Measurements from ENCODE around the gene SULT1A1.
"Not testable (repeated sequence)": the region's sequence is repeated elsewhere in the genome, so short reads cannot be mapped to it uniquely, and the experiment has no call there.

The SULT1A1 gene

DNA sequence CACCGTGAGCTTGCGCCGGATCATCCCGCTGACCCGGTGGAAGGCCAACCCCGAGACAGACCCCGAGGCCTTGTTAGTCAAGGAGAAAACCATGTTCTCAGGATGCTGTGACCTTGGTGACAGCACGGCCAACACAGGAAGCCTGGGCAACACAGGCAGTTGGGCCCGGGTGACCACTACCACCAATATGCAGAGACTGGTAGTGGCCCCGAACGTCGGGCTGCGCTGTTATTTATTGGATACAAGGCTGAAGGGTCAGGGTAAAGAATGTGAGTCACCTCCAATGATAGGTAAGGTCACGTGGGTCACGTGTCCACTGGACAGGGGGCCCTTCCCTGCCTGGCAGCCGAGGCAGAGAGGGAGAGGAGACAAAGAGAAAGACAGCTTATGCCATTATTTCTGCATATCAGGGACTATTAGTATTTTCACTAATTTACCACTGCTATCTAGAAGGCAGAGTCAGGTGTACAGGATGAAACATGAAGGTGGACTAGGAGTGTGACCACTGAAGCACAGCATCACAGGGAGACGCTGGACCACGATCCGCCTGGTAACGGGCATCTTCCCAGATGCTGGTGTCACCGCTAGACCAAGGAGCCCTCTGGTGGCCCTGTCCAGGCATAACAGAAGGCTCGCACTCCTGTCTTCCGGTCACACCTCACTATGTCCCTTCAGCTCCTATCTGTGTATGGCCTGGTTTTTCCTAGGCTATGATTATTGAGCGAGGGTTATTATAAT lies 5.8 kb upstream of the SULT1A1 start:
- not testable (repeated sequence) for DNase-seq (ENCODE audit: low spot score in 2 of 2); H3K9me3 Mint-ChIP-seq; ATAC-seq (ENCODE audit: low read depth); H3K36me3 Mint-ChIP-seq; H3K4me3 Mint-ChIP-seq; H3K27me3 Mint-ChIP-seq
- Mint-ChIP-seq H3K27ac (peak overlapping the region; percentile 24), H3K4me1 (peaks cover 17% of the 10 kb centered on the region)

DNA sequence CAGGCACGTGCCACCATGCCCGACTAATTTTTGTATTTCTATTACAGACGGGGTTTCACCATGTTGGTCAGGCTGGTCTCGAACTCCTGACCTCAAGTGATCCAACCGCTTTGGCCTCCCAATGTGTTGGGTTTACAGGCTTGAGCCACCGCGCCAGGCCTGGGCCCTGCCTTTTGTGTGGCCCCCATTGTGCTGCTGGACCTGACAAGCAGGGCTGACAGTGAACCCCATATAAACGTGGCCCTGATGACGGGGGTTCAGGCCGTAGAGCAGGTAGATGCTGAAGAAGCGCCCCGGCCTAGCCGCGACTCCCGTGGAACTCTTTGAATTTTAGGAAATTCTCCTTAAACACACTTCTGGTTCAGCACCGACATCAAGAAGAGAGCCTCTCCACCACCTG lies 4.7 kb upstream of the SULT1A1 start:
- H3K27ac Mint-ChIP-seq, H3K4me3 Mint-ChIP-seq: not testable (repeated sequence)

DNA sequence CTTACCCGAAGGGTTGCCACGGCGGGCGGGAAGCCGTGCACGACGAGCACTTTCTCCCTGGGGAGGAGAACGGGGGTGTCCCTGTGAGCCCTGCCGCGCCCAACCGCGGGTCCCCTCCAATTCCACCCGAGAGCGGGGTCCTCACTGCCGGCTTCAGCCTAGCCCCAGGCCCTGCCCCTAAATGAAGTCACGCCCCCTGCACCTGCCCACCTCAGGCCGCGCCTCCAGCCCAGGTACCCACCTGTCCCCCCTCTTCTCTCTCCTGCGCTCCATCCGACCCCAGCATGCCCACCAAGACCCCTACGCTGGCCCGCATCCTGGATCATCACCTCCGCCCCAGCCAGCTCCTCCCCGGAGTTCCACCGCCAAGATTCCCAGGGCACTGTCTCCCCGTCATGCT lies 4.1 kb upstream of the SULT1A1 start:
- DNase-seq (ENCODE audit: low spot score in 2 of 2); H3K4me3 Mint-ChIP-seq; H3K9me3 Mint-ChIP-seq; H3K27me3 Mint-ChIP-seq; ATAC-seq (ENCODE audit: low read depth); H3K27ac Mint-ChIP-seq; H3K36me3 Mint-ChIP-seq: not testable (repeated sequence)
- H3K4me1 Mint-ChIP-seq, result peaks cover 17% of the 10 kb centered on the region

More for the DNA sequence above, 4.7 kb upstream of the SULT1A1 start:
- not testable (repeated sequence) for H3K36me3 Mint-ChIP-seq; H3K27me3 Mint-ChIP-seq; H3K9me3 Mint-ChIP-seq; DNase-seq (ENCODE audit: low spot score in 2 of 2); ATAC-seq (ENCODE audit: low read depth)
- peaks cover 17% of the 10 kb centered on the region for H3K4me1 Mint-ChIP-seq

DNA sequence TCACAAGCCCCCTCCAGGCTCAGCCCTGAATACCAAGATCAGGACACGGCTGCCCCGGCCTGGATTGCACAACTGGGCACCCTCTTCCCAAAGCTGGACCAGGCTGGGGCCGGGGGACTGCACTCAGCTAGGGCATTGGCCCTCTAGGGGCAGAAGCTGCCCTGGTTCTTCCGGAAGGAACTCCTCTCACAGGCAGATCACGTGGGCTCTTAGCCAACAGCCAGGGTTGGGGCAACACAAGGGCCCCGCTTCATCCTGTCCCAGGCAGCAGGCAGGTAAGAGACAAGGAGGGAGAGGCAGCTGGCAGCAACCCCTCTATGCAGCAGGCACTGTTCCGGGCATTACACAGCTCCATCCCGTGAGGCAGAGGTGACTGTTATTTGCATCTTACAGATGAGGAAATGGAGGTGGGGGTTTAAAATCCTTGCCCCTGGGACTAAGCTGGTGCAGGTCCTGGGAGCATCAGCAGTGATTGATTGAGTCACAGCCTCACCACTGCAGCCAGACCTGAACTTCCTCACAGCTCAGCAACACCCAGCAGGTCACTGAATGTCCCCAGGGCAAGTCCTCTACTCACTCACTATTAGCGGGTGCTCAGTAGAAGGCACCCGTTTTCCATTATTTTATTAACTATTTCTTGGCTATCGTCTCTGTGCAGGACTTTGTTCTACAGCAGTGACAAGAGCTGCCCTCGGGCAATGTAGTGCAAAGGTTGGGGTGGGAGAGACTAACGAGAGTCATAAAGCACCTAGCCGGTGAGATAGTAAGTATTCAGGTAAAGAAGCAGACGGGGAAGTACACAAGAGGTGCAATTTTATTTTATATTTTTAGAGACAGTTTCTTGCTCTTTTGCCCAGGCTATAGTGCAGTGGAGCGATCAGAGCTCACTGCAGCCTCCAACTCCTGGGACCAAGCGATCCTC lies 2.8 kb upstream of the SULT1A1 start:
- not testable (repeated sequence) for H3K36me3 Mint-ChIP-seq; H3K27me3 Mint-ChIP-seq; H3K9me3 Mint-ChIP-seq; H3K27ac Mint-ChIP-seq; DNase-seq (ENCODE audit: low spot score in 2 of 2); H3K4me3 Mint-ChIP-seq
- H3K4me1 Mint-ChIP-seq, result peaks cover 13% of the 10 kb centered on the region
- ATAC-seq (ENCODE audit: low read depth), result peak; percentile 88

DNA sequence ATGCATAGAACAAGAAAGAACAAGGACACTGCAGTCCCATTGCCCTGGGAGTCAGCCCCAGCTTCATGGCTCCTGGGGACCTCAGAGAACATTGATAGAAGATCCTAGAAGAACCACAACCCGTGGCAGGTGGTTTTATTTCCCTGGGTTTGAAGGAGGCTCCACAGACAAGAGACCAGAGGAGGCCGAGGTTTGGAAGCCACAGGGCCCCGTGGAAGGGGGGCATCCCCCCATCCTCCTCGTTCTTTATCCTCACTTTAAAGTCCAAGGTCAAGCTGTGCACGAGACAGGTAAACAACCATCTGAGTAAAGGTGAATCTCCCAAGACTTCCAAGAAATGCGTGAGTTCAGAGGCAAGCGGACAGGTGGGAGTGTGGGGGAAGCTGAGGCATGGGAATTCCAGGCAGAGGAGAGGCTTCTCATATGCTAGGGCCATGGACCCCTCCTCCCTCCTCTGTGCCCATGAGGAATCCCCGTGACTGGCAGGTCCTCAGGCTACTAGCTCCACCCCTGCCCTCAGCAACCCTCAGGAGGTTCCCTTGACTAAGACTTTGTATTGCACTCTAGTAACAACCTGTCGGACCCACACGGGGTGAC lies 849 bp upstream of the SULT1A1 start:
- Mint-ChIP-seq H3K36me3 (no peaks in the 10 kb centered on the region), H3K9me3 (no peaks in the 10 kb centered on the region), H3K27me3 (no peaks in the 10 kb centered on the region), H3K4me1 (peaks cover 6% of the 10 kb centered on the region), H3K27ac (no peak overlapping the region), H3K4me3 (peak overlapping the region; percentile 21)
- no peak for ATAC-seq (ENCODE audit: low read depth)
- DNase-seq (ENCODE audit: low spot score in 2 of 2), result no peak

- not testable (repeated sequence) for H3K36me3 Mint-ChIP-seq; ATAC-seq (ENCODE audit: low read depth); H3K27ac Mint-ChIP-seq; H3K9me3 Mint-ChIP-seq; H3K4me1 Mint-ChIP-seq; DNase-seq (ENCODE audit: low spot score in 2 of 2); H3K27me3 Mint-ChIP-seq; H3K4me3 Mint-ChIP-seq
Observed at GRCh38 chr16:28608867-28609596, 812 bp downstream of the SULT1A1 start.

- not testable (repeated sequence) for H3K4me1 Mint-ChIP-seq; H3K27ac Mint-ChIP-seq; H3K27me3 Mint-ChIP-seq; H3K36me3 Mint-ChIP-seq; H3K9me3 Mint-ChIP-seq; H3K4me3 Mint-ChIP-seq; ATAC-seq (ENCODE audit: low read depth); DNase-seq (ENCODE audit: low spot score in 2 of 2)
Observed at GRCh38 chr16:28608496-28608808, 1.4 kb downstream of the SULT1A1 start.

DNA sequence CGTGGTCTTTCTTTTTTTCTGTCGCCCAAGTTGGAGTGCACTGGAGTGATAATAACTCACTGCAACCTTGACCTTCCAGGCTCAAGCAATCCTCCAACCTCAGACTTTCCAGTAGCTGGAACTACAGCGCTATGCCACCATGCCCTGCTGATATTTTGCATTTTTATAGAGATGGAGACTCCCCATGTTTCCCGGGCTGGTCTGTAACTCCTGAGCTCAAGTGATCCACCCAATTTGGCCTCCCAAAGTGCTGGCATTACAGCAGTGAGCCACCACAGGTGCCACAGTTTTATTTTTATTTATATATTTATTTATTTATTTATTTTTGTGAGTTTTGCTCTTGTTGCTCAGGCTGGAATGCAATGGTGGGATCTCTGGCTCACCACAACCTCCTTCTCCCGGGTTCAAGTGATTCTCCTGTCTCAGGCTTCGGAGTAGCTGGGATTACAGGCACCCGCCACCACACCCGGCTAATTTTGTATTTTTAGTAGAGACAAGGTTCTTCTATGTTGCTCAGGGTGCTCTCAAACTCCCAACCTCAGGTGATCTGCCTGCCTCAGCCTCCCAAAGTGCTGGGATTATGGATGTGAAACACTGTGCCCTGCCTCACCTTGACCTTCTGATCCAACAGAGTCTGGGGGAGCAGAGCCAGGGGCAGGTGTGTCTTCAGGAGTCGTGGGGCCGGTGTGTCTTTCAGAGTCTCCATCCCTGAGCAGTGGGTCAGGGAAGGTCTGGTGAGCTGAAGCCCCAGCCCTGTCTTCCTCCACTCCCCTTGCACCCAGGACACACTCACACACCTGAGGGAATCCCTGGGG lies 2.0 kb downstream of the SULT1A1 start:
- not testable (repeated sequence) for H3K36me3 Mint-ChIP-seq; H3K4me3 Mint-ChIP-seq; DNase-seq (ENCODE audit: low spot score in 2 of 2); H3K4me1 Mint-ChIP-seq; H3K27ac Mint-ChIP-seq; H3K9me3 Mint-ChIP-seq; H3K27me3 Mint-ChIP-seq; ATAC-seq (ENCODE audit: low read depth)

- no peak for DNase-seq (ENCODE audit: low spot score in 2 of 2)
- H3K27me3 Mint-ChIP-seq, result no peaks in the 10 kb centered on the region
- peaks cover 5% of the 10 kb centered on the region for H3K4me1 Mint-ChIP-seq
- H3K27ac Mint-ChIP-seq, result no peak overlapping the region
- H3K36me3 Mint-ChIP-seq, result no peaks in the 10 kb centered on the region
- ATAC-seq (ENCODE audit: low read depth), result no peak
- no peaks in the 10 kb centered on the region for H3K9me3 Mint-ChIP-seq
- no peak overlapping the region for H3K4me3 Mint-ChIP-seq
Observed at GRCh38 chr16:28607116-28607623, 2.7 kb downstream of the SULT1A1 start.

GRCh38 chr16:28606291-28607115 lies 3.3 kb downstream of the SULT1A1 start:
- Mint-ChIP-seq H3K9me3 (no peaks in the 10 kb centered on the region), H3K27me3 (no peaks in the 10 kb centered on the region), H3K27ac (no peak overlapping the region), H3K36me3 (no peaks in the 10 kb centered on the region), H3K4me3 (no peak overlapping the region), H3K4me1 (peaks cover 5% of the 10 kb centered on the region)
- no peak for ATAC-seq (ENCODE audit: low read depth)
- DNase-seq (ENCODE audit: low spot score in 2 of 2), result no peak

GRCh38 chr16:28604186-28604565 lies 5.7 kb downstream of the SULT1A1 start:
- H3K4me1 Mint-ChIP-seq, result peaks cover 3% of the 10 kb centered on the region
- H3K9me3 Mint-ChIP-seq, result no peaks in the 10 kb centered on the region
- DNase-seq (ENCODE audit: low spot score in 2 of 2) (no peak), ATAC-seq (ENCODE audit: low read depth) (no peak)
- H3K36me3 Mint-ChIP-seq, result no peaks in the 10 kb centered on the region
- no peak overlapping the region for H3K27ac Mint-ChIP-seq
- no peaks in the 10 kb centered on the region for H3K27me3 Mint-ChIP-seq
- no peak overlapping the region for H3K4me3 Mint-ChIP-seq

GRCh38 chr16:28603381-28604185 lies 6.3 kb downstream of the SULT1A1 start:
- Mint-ChIP-seq H3K4me3 (no peak overlapping the region), H3K4me1 (peaks cover 3% of the 10 kb centered on the region), H3K27ac (no peak overlapping the region), H3K36me3 (no peaks in the 10 kb centered on the region), H3K27me3 (no peaks in the 10 kb centered on the region), H3K9me3 (no peaks in the 10 kb centered on the region)
- ATAC-seq (ENCODE audit: low read depth) (no peak), DNase-seq (ENCODE audit: low spot score in 2 of 2) (no peak)

All from memory B cell (primary cell).